Adrenal gland (tissue), 5 donors: ENCODE results near the gene UGT1A9.

Experiments
- POLR2A ChIP-seq, 2 donors: fragments of 450-650 bp; IDR thresholded peaks; one replicate each; pipeline ENCODE4 v1.6.1; 2017; ENCODE audit warnings: antibody characterized with exemption in 2 of 2, mild to moderate bottlenecking in 2 of 2, moderate library complexity in 1 of 2
- TF ChIP-seq, protein P1 (sequence below), 6 experiments: fragments of 450-650 bp in 4 of 6; fragments of 200-600 bp in 2 of 6; sonication (generic) in 1 of 6; IDR thresholded peaks; 1 replicate in 5 of 6; 2 replicates in 1 of 6; pipeline versions ENCODE4 v1.5.1 to v1.8.0; 2016 to 2021; ENCODE audit warnings: antibody characterized with exemption in 6 of 6, mild to moderate bottlenecking in 2 of 6, moderate library complexity in 1 of 6
- donor health status: DM: no; HTN: no; CAD: no.

DNA sequence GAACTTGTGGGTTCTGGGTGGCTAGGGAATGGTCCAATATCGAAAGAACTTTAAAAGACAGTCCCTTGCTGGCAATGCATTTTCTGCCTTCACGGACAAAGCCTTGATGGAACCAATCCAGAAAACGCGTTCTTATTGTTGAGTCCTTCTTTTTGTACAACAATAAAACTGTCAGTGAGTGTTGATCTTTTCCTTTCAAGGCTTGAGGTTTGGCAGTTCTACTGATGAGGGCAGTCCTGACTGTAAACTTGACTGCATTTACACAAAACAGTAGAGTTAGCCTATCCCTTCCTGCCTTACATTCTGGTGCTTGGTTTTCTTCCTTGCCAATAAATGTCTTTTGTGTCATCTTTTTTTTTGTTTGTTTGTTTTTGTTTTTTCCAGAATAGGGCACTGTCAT, 7.5 kb downstream of the UGT1A9 start:
- no peak for TF ChIP-seq POLR2A (IDR thresholded peaks at IDR 0.05)
- TF ChIP-seq, protein P1, sequence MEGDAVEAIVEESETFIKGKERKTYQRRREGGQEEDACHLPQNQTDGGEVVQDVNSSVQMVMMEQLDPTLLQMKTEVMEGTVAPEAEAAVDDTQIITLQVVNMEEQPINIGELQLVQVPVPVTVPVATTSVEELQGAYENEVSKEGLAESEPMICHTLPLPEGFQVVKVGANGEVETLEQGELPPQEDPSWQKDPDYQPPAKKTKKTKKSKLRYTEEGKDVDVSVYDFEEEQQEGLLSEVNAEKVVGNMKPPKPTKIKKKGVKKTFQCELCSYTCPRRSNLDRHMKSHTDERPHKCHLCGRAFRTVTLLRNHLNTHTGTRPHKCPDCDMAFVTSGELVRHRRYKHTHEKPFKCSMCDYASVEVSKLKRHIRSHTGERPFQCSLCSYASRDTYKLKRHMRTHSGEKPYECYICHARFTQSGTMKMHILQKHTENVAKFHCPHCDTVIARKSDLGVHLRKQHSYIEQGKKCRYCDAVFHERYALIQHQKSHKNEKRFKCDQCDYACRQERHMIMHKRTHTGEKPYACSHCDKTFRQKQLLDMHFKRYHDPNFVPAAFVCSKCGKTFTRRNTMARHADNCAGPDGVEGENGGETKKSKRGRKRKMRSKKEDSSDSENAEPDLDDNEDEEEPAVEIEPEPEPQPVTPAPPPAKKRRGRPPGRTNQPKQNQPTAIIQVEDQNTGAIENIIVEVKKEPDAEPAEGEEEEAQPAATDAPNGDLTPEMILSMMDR (IDR thresholded peaks at IDR 0.05), result no peak
